Progenitor cell of endocrine pancreas (in vitro differentiated cells): ENCODE measurements around the gene SLC13A2. TPM values are rescaled to one million over a fixed set of nuclear protein-coding genes. Genes with fewer than 3 reads are reported as not detected.
A peak's percentile ranks its signal among the peaks of the same experiment; 100 is the strongest.

Experiments
- DNase-seq: peaks from one replicate; pipeline ENCODE4 v3.0.0; 2021; ENCODE audit warnings: low spot score; ENCODE audit not compliant: unreplicated experiment
- H3K27ac Mint-ChIP-seq: 2 replicates; pipeline ENCODE4 v1.8.0; 2021; ENCODE audit warnings: mild to moderate bottlenecking, moderate library complexity, mixed read lengths
- H3K27me3 Mint-ChIP-seq: 2 replicates; pipeline ENCODE4 v1.8.0; 2021; ENCODE audit warnings: mixed read lengths
- H3K36me3 Mint-ChIP-seq: 2 replicates; pipeline ENCODE4 v1.8.0; 2022; ENCODE audit warnings: mixed read lengths; ENCODE audit not compliant: insufficient read depth
- H3K4me1 Mint-ChIP-seq: 2 replicates; pipeline ENCODE4 v1.8.0; 2021; ENCODE audit warnings: low read depth, mixed read lengths
- H3K4me3 Mint-ChIP-seq: 2 replicates; pipeline ENCODE4 v1.8.0; 2021; ENCODE audit warnings: low read depth, mild to moderate bottlenecking, moderate library complexity, mixed read lengths
- H3K9me3 Mint-ChIP-seq: 2 replicates; pipeline ENCODE4 v1.8.0; 2021; ENCODE audit warnings: low read depth, mixed read lengths
- total RNA-seq: library from RNA; stranded (reverse); gene quantifications from 2 replicates; pipeline ENCODE4 v1.2.1, GENCODE V29; 2021
- TF ChIP-seq, protein P1 (sequence below): fragments of 200-600 bp; sonication (generic); IDR thresholded peaks from one replicate; pipeline ENCODE4 v1.5.0; 2021; ENCODE audit warnings: antibody characterized with exemption, mild to moderate bottlenecking; ENCODE audit not compliant: unreplicated experiment

The SLC13A2 gene
- total RNA-seq, 1 donor from 2014 or later = 0.31 TPM

DNA sequence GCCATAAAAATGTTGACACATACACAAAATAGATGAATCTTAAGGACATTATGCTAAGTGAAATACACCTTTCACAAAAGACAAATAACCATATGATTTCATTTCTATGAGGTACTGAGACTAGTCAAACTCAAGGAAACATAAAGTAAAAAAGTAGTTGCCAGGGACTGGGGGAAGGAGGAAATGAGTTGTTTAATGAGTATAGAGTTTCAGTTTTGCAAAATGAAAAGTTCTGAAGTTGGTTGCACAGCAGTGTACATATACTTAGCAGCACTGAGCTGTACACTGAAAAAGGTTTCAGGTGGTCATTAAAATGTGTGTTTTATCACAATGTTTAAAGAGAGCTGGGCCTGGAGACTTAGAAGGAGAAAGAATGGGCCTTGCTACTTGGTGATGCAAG lies 4.7 kb upstream of the SLC13A2 start:
- Mint-ChIP-seq H3K4me3 (no peak overlapping the region), H3K4me1 (peaks cover 55% of the 10 kb centered on the region), H3K36me3 (no peaks in the 10 kb centered on the region), H3K9me3 (no peaks in the 10 kb centered on the region), H3K27me3 (no peaks in the 10 kb centered on the region), H3K27ac (no peak overlapping the region)
- TF ChIP-seq, protein P1, sequence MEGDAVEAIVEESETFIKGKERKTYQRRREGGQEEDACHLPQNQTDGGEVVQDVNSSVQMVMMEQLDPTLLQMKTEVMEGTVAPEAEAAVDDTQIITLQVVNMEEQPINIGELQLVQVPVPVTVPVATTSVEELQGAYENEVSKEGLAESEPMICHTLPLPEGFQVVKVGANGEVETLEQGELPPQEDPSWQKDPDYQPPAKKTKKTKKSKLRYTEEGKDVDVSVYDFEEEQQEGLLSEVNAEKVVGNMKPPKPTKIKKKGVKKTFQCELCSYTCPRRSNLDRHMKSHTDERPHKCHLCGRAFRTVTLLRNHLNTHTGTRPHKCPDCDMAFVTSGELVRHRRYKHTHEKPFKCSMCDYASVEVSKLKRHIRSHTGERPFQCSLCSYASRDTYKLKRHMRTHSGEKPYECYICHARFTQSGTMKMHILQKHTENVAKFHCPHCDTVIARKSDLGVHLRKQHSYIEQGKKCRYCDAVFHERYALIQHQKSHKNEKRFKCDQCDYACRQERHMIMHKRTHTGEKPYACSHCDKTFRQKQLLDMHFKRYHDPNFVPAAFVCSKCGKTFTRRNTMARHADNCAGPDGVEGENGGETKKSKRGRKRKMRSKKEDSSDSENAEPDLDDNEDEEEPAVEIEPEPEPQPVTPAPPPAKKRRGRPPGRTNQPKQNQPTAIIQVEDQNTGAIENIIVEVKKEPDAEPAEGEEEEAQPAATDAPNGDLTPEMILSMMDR = no peak
- DNase-seq = no peak

DNA sequence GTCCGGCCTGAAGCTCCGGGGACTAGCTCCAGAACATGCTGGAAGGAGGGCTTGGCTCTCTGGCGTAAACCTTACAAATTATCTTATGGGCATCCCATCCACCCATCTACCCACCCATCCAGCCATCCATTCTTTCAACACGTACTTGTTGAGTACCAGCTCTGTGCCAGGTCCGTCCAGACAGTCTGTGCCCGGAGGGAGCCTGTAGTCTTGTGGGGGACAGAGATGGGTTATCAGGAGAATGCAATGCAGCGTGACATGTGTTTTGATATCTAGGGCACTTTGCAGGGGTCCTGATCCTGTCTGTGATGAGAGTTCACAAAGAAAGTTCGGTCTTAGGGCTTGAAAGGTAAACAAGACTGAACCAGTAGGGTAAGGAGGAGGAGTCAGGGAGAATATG lies 4.1 kb upstream of the SLC13A2 start:
- Mint-ChIP-seq H3K4me3 (no peak overlapping the region), H3K36me3 (no peaks in the 10 kb centered on the region), H3K27ac (no peak overlapping the region), H3K9me3 (no peaks in the 10 kb centered on the region), H3K4me1 (peaks cover 56% of the 10 kb centered on the region), H3K27me3 (no peaks in the 10 kb centered on the region)
- DNase-seq = no peak
- TF ChIP-seq, protein P1 = no peak

DNA sequence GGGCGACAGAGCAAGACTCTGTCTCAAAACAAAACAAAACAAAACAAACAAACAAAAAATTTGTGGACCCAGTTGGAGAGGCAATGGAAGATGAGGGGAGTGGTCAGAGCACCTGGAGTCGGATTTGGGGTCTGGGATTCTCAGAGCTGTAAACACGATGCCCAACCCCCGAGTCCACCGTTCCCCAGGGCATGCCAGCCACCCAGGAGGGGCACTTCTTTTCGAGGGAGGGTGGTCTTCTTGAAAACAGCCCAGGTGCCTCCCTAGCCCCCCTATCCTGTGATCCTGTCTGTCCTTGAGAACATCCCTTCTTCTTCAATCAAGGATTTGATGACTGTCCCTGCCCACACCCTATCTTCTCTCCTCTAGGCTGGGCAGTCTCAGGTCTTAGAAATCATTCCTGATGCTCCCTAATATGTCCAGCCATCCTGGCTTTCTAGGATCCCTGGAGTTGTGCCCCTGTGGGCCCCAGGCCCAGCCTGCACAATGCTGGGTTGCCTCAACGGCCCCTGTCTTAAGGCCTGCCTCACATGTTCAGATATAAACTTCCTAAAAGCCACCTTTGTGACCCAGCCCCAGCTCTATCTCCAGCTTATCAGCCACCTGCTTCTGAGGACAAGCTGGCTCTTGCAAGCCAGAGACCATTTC lies 3.1 kb upstream of the SLC13A2 start:
- DNase-seq = no peak
- H3K4me1 Mint-ChIP-seq = peaks cover 60% of the 10 kb centered on the region
- no peaks in the 10 kb centered on the region for H3K9me3 Mint-ChIP-seq
- no peak overlapping the region for H3K4me3 Mint-ChIP-seq
- no peaks in the 10 kb centered on the region for H3K27me3 Mint-ChIP-seq
- H3K27ac Mint-ChIP-seq = peak overlapping the region; percentile 68
- TF ChIP-seq, protein P1 = no peak
- no peaks in the 10 kb centered on the region for H3K36me3 Mint-ChIP-seq

DNA sequence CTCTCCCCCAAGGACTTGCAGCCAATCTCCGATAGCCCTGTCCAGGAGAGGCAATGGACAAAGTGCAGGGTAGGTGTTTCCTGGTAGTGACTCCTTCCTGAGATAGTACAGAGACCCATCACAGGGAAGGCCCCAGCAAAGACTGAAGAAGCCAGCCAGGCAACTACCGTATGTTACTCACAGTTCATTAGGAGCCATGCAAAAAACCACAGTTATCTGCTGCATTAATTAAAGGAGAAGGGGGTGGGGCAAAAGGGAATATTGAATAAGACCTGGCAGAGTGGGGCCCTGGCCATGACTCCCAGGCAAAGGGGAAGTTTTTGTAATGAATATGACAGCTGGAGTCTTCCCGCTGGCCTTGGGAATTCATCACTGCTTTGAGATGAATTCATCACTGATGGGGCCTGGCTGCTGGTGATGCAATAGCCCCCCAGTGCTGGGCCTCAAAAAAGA lies 2.5 kb upstream of the SLC13A2 start:
- Mint-ChIP-seq H3K27me3 (no peaks in the 10 kb centered on the region), H3K36me3 (no peaks in the 10 kb centered on the region), H3K4me3 (no peak overlapping the region), H3K4me1 (peaks cover 60% of the 10 kb centered on the region), H3K27ac (peak overlapping the region; percentile 68), H3K9me3 (no peaks in the 10 kb centered on the region)
- no peak for DNase-seq
- TF ChIP-seq, protein P1 = no peak

DNA sequence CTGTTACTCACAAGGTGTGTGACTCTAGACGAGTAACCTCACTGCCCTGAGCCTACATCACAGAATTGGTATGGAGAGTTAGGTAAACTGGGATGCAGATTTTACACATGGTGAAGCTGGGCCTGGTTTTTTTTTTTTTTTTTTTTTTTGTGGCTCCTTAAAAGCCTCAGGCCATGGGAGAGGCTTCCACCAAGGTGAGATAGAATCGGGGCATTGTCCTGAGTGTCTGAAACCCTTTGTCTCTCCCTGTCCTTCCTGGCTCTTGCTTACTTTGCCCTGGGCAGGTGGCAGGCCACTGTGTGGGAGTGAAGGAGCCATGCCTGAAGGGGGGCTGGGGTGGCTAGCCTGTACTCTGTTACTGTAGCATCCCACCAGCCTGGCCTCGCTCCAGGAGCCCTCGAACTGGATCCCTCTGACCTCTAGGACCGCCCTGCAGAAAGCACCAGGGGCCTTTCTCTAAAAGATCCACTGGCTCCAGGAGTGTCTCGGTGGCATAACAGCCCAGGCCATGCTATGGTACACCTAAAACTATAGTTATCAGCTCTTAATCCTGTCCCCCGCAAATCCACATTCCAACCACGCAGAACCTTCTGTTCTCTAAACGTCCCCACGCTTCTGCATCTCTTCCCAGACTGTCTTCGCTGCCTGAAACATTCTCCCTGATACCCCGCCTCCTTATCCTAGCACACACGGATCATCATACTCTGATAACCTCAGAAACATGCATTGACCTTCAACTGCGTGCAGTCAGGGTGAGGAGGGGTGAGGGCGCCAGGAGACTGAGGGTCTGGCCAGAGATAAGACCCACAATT lies 1.7 kb upstream of the SLC13A2 start:
- TF ChIP-seq, protein P1 = no peak
- H3K36me3 Mint-ChIP-seq = no peaks in the 10 kb centered on the region
- peak overlapping the region; percentile 53 for H3K27ac Mint-ChIP-seq
- DNase-seq = no peak
- peaks cover 59% of the 10 kb centered on the region for H3K4me1 Mint-ChIP-seq
- H3K27me3 Mint-ChIP-seq = no peaks in the 10 kb centered on the region
- no peaks in the 10 kb centered on the region for H3K9me3 Mint-ChIP-seq
- H3K4me3 Mint-ChIP-seq = no peak overlapping the region
